Peyer's patch (tissue), 4 donors: ENCODE measurements around the gene CLEC7A.

Experiments used
- CTCF ChIP-seq, 6 experiments: fragments of 450-650 bp in 4 of 6; fragments of 200-600 bp in 2 of 6; sonication (generic) in 1 of 6; IDR thresholded peaks; one replicate each; pipeline ENCODE4 v1.5.1; 2017 to 2019; ENCODE audit warnings: antibody characterized with exemption in 6 of 6, mild to moderate bottlenecking in 3 of 6, moderate library complexity in 1 of 6
- POLR2A ChIP-seq, 2 donors: fragments of 450-650 bp; IDR thresholded peaks; one replicate each; pipeline ENCODE4 v1.5.1; 2017; ENCODE audit warnings: antibody characterized with exemption in 2 of 2, mild to moderate bottlenecking in 2 of 2, moderate library complexity in 2 of 2

- TF ChIP-seq POLR2A (IDR thresholded peaks at IDR 0.05): no peak
- TF ChIP-seq CTCF (IDR thresholded peaks at IDR 0.05): no peak
These were observed 19.6 kb downstream of the CLEC7A start for GRCh38 chr12:10110256-10110844.
